ENCODE data around the gene GRID1.

DNA sequence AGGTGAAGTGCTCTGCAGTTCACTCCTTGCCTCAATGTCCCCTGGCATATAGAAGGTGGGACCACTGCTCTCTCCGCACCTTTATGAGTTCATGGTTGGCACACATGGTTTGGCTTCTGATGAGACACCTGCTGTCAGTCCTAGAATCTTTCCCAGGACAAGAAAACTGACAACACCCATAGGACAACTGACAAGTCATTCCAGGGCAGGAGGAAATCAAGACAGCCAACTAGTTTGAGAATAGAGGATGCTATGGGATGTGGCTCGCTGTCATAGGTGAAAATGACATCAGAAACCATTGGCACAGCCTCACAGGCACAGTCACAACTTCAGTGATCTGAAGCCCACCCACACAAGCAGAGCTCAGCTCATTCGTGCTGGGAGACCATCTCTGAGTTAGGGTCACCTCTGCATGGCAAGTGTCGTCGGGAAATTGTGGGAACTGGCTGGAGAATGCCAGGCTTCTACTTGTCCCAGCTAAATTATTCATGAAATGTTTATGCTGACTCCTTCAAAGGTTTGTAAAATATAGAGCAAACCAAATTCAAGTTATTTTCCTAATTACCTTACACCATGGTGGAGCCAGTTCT lies 762.4 kb downstream of the GRID1 start:
- TF ChIP-seq HNRNPL (IDR thresholded peaks at IDR 0.05; ENCODE audit: low read depth, low read length): no peak
- TF ChIP-seq, protein P1, sequence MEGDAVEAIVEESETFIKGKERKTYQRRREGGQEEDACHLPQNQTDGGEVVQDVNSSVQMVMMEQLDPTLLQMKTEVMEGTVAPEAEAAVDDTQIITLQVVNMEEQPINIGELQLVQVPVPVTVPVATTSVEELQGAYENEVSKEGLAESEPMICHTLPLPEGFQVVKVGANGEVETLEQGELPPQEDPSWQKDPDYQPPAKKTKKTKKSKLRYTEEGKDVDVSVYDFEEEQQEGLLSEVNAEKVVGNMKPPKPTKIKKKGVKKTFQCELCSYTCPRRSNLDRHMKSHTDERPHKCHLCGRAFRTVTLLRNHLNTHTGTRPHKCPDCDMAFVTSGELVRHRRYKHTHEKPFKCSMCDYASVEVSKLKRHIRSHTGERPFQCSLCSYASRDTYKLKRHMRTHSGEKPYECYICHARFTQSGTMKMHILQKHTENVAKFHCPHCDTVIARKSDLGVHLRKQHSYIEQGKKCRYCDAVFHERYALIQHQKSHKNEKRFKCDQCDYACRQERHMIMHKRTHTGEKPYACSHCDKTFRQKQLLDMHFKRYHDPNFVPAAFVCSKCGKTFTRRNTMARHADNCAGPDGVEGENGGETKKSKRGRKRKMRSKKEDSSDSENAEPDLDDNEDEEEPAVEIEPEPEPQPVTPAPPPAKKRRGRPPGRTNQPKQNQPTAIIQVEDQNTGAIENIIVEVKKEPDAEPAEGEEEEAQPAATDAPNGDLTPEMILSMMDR (IDR thresholded peaks at IDR 0.05 in 2 of 3, conservative IDR thresholded peaks at IDR 0.05 in 1 of 3; ENCODE audit: insufficient read depth in 2 of 3, low read depth in 1 of 3, low read length in 3 of 3): no peak
- TF ChIP-seq ZNF121 (CRISPR knock-in tag; conservative IDR thresholded peaks at IDR 0.05): no peak
